GDM1 (cell line): ENCODE measurements around the gene MAML3.
A peak's percentile ranks its signal among the peaks of the same experiment; 100 is the strongest.
"Not testable (repeated sequence)": the region's sequence is repeated elsewhere in the genome, so short reads cannot be mapped to it uniquely, and the experiment has no call there.

ENCODE experiments used
- DNase-seq: peaks from one replicate; lab custom pipeline; 2025; lab: John Stamatoyannopoulos, UW

The MAML3 gene

DNA sequence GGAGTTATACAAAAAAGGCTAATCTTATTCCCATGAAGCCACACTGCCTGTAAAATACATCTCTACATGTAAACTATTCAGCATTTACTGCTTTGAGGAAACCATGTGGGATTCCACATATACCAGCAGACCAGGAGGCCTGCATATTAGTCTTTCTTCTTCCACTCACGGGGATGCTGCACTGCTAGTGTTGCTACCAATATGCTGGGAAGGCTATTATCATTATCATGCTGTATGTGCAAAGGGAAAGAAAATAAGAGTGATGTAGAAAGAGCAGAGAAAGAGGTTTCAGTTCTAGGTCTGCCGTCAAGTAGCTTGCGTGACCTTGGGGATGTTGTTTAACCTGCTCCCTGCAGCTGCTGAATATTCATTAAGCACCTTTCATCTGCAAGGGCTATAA lies 427.4 kb downstream of the MAML3 start:
- no peak for DNase-seq

GRCh38 chr4:139725236-139725635 lies 428.7 kb downstream of the MAML3 start:
- DNase-seq = no peak

GRCh38 chr4:139721789-139722188 lies 432.2 kb downstream of the MAML3 start:
- no peak for DNase-seq

- DNase-seq = no peak
Measured at GRCh38 chr4:139720806-139721205, 433.2 kb downstream of the MAML3 start.

GRCh38 chr4:139719381-139720101 lies 434.4 kb downstream of the MAML3 start:
- no peak for DNase-seq

DNA sequence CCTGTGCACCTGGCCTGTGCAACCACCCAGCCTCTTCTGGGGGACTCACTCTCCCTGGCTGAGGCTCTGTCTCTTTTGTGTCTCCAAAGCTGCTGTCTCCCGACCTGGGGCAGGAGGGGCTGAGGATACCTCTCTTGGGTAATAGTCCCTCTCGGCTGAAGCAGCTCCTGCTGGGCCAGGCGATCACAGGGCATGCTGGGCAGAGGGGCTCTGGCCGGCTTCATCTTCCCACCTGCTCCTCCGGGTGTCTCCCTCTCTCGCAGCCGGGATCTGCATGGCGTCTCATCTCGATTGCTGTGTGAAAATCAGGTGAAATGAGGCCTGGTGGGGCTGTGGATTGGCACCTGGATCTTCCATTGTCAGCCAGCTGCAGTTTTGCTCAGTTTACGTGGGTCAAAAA lies 435.2 kb downstream of the MAML3 start:
- DNase-seq = no peak

DNA sequence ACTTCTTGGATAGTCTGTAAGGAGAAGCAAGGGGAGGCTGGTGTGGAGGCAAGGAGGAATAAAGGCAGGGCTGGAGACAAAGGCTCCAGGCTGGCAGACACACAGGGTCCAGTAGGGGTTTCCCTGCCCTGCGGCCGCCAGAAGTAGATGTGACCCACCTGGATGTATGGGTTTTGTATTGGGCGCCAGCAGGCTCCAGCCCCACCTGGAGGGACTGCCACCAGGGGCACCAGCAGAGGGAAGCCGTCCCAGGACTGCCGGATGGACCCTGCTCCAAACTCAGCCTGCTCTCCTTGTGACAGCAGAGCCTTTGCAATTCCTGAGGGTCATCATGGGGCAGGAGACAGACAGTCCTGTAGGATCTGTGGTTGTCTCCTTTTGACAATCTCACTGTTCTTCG lies 435.6 kb downstream of the MAML3 start:
- DNase-seq = no peak

DNA sequence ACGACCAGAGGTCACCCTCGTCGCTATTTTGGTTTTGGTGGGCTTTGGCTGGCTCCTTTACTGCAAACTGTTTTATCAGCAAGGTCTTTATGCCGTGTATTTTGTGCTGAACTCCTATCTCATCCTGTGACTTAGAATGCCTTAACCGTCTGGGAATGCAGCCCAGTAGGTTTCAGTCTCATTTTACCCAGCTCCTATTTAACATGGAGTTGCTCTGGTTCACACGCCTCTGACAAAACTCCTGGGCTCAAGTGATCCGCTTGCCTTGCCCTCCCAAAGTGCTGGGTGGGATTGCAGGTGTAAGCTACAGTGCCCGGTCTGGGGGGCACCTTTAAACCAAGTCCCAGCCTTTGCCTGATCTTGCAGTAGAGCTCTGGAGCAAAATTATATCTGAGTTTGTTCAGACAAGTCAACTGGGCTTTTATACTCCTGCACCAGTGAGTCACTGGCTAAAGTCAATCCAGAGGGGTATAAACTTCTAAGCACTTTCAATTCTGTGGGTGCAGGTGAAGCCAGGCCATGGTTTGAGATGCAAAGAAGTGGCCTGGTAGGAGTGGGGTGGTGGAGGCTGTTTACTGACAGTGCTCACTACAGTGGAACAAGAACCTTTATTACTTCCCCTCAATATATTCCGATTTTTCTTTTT lies 438.1 kb downstream of the MAML3 start:
- DNase-seq = no peak

DNA sequence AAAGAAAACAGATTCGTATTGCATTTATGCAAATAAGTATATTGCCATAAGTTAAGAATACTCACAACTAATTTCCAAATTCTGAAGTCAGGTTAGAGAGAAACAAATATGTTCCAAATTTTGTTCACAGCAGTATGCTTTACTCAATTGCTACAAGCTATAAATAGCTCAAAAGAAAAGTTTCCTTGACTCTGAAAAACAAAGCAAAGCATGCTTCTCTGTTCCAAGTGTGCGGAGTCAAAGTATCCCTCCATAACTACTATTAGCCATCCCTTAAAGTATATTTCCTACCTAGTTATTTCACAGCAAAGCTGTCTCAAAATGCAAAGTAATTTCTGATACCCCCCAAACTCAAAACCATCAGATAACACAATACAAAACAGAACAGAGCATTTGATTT lies 441.1 kb downstream of the MAML3 start:
- no peak for DNase-seq

DNA sequence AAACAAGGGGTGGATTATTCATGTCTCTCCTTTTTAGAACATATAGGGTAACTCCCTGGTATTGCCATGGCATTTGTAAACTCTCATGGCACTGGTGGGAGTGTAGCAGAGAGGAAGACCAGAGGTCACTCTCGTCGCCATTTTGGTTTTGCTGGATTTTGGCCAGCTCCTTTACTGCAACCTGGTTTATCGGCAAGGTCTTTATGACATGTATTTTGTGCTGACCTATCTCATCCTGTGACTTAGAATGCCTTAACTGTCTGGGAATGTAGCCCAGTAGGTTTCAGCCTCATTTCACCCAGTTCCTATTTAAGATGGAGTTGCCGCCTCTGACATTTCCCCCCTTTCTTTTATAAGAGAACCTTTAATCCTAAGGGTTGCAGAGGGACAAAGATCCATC lies 442.5 kb downstream of the MAML3 start:
- no peak for DNase-seq

DNA sequence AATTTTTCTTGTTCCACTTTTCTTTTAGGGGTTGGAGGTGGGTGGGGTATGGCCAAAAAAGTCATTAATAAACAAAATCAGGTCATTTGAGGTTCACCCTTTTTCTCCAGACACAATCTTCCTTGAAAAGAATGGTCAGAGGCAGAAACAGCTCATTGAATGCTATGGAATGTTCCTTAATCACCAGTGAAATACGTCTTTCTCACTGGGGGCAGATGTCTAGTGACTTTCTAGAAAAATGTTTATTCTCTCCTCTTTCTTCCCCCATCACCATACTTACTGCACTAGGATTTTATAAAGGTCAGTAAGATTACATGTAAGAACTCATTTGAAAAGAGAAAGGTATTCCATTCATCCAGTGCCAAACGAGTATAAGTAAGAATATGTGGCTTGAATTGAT lies 443.9 kb downstream of the MAML3 start:
- DNase-seq = no peak

GRCh38 chr4:139709660-139710059 lies 444.3 kb downstream of the MAML3 start:
- DNase-seq = no peak

DNA sequence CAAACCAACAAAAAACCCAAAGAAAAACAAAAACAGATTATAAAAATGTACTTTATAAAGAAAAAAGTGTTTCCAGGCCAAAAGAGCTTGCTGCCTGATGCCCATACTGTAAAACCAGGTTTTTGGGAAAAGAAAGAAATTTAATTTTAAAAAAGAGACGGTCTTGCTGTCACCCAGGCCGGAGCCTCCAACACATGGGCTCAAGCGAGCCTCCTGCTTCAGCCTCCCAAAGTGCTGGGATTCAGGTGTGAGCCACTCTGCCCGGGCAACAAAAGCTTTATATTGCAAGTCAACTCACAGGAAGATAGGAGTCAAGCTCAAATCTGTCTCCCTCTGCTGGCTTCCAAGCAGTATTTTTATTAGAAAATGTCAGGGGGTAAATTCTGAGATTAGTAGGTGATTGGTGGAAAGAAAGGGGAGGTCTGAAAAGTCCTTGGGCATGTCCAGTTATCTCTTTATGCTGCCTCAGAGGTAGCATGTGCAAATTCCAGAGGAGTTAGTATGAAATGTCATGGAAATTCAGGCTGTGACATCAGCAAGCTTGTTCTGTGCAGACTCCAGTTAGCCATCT lies 449.0 kb downstream of the MAML3 start:
- no peak for DNase-seq

GRCh38 chr4:139700568-139700967 lies 453.4 kb downstream of the MAML3 start:
- no peak for DNase-seq

- not testable (repeated sequence) for DNase-seq
Measured at GRCh38 chr4:139698167-139698925, 455.6 kb downstream of the MAML3 start.

GRCh38 chr4:139696491-139696890 lies 457.5 kb downstream of the MAML3 start:
- DNase-seq = no peak

DNA sequence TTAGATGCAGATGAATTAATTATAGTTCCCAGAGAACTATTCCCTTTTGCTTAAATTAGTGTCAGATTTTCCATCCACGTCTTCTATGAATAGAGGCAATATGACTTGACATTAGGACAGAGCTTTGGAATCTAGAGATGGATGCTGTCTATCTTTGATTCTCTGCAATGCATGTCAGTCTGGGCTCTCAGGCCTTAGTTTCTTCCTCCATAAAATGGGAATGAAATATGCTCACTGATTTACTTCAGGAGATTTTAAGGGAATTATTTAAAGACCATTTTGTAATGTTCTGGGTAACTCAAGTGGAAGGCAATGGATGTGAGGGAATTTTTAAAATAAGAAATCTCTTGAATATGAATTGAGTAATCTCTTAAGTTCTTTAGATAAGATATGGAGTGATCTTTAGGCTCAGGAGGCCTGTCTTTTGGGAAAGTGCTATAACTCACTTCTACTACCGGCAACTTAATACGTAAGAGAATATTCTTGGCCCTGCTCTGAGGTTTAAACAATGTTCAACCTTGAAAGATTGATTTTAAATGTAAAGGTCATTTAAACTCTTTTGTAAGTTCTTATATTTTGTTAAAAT lies 459.4 kb downstream of the MAML3 start:
- no peak for DNase-seq

DNA sequence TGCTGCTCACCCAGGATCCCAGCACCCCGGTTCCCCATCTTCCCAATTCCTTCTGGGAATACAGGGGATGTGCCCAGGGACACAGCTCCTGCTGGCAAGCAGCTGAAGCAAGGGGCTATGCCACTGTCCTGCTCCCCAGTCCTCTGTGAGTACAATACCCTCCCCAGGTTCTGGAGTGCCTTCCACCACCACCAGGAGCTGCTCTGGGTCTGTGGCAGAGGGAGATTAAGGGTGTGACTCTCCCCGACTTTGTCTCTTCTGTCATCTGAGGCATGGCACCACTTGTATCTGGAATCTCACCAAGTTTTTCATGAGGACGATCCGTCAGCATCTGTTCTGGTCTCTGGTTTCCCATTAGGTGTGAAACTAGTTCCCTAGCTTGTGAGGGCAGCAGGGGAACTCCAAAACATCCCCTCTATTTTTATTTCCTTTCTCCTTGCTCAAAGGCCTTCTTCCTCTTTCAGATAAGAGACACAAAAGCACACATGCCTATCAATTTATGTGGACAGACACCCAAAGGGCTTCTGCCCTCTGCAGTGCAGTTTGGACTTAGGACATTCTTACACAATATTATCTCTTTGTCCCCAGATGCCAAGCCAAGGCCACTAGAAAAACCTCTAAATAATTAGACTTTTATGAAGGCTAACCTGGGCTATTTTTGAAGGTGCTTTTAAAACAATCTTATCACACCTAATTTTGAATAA lies 461.5 kb downstream of the MAML3 start:
- peak; percentile 21 for DNase-seq

DNA sequence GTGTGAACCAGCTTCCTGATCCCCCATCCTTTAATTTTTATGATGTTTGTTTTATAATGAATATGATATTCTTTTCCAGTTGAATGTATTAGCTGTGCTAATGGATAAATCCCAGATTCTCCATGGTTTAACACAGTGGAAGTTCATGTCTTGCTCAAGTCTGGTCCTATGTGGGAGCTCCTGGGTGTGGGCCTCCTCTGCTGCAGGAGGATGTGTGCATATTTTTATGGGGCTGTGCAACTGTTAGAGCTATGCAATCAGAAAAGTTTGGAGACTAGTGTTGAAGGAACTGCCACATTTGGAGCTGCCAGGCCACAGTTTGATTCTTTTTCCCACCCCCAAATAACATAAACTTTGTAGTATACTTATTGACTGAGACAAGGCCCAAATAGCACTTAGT lies 463.6 kb downstream of the MAML3 start:
- no peak for DNase-seq

- DNase-seq = no peak
Measured at GRCh38 chr4:139689093-139689722, 464.8 kb downstream of the MAML3 start.

- DNase-seq = no peak
Measured at GRCh38 chr4:139686988-139687387, 467.0 kb downstream of the MAML3 start.
